Measurements from ENCODE around the gene UNKL.

UNKL gene

DNA sequence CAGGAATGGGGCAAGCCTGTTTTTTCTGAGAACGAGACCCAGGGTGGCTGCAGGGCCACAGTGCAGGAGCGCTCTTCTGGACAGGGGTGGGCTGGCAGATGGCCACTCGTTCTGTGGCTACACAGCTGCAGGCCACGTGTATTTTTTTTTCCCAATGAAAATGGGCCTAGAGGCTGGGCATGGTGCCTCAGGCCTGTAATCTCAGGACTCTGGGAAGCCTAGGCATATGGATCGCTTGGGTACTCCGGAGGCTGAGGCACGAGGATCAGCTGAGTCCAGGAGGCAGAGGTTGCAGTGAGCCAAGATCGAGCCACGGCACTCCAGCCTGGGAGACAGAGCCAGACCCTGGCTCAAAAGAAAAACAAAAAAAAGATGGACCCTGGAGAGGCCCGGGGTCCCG is 6.8 kb downstream of the UNKL start:
- DNase-seq: peak in 5 of 51 donors; percentile 18 to 39 (median 21)

DNA sequence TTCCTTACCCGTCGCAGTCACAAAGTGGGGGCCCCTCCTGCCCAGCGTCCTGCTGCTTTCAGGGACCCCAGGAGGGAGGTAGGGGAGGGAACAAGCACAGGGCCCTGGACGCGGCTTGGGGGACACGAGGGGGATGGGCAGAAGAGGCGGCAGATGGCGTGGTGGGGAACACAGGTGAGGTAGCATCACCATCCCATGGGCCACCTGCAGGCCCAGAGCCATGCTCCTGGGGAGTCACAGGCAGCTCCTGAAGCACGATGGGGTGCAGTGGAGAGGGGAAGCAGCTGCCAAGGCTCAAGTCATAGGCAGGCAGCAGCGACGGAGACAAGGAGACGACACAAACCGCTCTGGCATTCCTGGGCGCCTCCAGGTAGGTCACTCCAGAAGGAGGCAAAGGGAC is 10.8 kb downstream of the UNKL start:
- DNase-seq: no peak

DNA sequence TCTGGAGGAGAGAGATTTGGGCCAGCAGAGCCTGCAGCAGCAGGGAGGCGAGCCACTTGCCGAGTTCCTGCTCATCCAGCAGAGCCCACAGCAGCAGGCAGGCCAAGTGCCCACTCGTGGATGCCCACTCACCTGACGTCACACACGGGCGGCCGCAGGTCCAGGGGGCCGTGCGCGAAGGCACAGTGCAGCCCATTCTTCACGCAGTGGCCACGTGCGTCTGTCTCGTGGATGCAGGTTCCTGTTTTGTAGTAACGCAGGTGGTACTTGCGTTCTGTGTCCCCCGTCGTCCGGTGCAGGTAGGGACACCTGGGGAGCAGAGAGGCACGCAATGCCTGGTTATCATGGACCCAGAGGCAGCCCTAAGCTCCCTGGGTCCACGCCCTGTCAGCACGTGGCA is 11.5 kb downstream of the UNKL start:
- DNase-seq: no peak

DNA sequence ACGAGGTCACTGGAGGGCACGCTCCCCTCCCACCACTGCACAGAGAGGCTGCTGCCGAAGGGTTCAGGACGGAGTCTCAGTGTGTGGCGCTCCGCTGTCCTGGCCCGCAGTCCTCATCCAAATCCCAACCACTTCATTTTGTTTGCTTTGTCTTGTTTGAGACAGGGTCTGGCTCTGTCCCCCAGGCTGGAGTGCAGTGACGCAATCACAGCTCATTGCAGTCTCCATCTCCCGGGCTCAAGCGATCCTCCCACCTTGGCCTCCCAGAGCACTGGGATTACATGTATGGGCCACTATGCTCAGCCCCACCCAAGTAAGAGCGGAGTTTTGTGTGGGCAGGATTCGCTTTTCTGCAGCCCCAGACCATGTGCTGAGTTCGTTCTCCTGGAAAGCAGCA is 12.7 kb downstream of the UNKL start:
- DNase-seq: no peak

DNA sequence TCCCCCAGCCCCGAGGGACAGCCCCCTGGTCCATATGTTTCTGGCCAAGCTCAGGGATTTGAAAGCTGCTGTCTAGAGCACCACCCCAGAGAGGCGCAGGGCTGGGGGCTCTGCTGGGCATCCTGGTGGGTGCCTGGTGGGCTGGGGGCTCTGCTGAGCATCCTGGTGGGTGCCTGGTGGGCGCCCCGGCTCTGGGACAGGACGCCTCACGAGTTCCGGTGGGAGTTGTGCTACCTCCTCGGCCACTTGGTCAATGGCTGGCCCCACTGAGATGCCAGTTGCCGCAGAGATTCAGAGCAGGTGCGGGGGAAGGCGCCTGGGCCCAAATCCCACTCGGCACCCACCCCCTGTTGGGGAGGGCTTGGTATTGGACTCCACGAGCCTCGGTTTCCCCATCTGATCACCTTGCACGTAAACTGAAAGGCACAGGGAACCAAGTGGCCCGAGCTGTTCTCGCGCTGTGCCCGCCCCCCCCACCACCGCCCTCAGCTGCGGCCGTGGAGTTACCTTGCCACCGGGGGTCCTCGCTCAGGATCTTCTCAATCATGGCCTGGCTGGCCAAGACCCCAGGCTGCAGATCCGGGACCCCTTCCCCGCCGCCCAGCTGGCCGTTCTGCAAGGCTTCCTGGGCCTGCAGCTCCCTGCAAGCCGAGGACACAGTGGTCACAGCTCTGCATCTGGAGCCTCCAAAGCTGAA is 13.3 kb downstream of the UNKL start:
- no peak for DNase-seq

DNA sequence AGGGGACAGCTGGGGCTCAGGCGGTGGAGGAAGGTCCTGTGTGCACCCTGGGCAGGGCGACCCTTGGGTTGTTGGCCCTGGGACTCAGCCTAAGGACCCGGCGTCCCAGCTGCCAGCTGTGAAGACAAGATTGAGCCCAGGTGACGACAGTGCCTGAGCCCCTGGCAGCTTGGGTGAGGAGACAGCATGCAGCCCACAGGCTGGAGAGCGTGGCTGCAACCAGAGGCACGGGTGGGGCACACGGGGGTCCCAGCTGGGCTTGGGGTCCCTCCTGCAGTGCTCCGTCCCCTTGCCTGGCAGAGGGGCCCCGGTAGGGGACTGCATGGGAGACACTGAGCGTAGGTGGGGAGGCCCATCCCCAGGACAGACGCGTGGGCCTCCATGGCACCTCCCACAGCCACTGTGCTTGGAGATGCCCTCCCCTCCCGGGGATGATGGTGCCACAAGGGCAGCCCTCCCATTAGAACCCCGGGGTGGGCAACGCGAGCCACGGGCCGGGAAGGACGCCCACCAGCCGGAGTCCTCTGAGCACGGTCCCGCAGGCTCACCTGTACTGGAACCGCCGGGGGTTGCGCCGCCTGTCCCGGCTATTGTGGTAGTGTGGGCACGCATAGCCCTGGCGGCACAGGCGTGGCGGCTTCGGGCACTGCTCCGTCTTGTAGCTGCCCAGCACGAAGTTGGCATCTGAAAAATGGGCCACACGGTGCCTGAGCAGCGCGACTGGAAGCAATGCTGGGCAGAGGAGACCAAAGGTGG is 15.5 kb downstream of the UNKL start:
- no peak for DNase-seq

DNA sequence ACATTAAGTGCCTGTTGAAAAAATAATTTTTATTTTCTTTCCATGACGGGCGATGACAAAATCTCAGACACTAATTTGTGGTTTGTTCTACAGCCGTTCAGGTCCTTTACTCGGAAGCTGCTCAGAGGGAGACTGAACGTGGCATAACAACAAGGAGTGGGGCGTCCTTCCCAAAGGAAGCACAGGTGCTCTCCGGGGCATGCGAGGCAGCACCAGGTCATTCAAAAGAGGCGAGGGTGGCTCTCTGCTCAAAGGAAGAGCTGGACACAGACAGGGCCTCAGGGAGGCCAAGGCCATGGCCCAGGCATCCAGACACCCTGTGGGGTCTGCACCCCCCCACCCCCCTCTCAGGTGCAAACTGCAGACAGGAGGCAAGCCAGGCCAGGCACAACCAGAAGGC is 16.2 kb downstream of the UNKL start:
- no peak for DNase-seq

DNA sequence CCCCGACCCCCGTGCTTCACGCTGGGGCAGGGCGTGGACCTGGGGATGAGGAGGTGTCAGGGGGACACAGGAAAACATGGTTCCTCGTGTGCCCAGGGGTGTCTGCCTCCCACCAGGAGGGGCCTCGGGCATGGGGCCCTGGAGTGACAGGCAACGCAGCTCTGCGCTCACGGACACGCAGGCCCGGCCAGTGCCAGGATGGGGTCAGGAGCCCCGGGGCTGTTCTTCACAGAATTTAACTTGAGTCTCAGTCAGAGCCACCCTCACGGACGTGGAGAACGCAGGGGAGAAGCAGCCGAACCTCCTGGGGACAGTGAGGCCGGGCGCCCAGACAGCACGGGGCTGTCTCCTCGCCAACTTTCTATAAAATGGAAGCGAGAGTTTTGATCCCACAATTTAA is 16.7 kb downstream of the UNKL start:
- no peak for DNase-seq

DNA sequence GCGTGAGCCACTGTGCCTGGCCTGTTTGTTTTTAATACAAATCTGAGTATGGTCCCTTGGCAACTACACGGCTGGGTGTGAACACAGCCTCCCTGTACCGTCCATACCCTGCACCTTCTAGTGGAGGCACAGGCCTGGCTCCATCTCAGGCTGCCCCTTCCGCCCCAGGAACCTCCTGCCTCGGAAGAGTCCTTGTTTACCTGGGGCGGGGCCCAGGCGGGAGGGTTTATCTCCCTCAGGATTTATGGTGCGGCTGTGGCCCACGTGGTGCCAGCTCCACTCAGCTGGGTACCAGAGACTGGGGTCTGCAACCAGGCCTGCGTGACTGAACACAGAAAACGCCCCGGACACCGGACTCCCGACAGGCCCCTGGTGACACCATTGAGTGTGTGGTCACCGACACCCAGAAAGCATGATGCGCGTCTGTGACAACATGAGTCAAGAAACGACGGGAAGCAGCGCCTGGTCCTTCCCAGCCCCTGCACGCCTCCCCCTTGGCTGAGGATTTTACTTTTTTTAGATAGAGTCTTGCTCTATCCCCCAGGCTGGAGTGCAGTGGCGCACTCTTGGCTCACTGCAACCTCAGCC is 19.0 kb downstream of the UNKL start:
- no peak for DNase-seq

DNA sequence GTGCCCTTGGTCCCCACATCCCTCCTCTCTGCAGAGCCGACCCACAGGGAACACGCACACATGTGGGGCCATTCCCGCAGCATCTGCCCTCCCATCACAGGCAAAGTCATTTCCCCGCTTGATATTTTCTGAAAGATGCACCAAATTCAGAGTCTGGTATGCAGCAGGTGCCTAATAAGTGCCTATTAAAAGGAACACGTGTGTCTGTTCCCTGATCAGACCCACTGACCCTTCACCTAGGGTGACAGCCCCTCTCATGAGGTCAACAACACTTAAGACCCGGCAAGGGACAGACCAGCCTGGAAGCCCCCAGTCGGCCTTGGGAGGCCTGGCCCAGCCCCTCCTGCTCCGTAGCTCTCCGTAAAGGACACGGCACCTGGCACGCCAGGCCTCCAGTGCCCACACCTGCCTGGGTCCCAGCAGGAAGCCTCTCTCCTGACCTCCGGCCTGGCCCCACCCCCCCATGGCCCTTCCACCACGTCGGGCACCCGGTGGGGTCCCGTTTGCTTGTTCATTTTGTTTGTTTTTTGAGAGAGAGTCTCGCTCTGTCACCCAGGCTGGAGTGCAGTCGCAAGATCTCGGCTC is 20.0 kb downstream of the UNKL start:
- no peak for DNase-seq

DNA sequence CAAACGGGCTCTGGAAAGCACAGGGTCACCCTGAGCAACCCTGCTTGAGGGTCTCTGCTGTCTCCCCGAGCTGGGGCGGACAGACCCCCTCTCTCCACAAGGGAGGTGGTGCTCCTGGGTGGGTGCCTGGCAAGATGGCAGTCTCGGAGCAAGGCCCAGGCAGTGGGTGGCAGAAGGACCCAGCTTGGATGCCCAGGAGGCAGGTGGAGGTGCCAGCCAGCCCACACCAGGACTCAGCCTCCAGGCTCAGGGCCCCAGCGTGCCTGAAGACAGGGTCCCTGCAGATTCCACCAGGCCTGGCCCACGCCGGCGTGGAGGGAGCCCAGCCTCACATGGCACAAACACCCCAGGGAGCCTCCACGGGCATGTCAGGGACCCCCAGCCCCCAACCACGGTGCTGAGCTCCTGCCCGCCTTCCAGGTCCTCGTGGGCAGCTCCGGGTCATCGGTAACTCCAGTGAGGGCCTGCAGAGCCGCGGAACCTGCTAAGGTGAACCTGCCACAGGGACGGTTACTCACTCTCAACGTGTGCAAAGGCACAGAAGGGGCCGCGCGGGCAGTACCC is 20.8 kb downstream of the UNKL start:
- no peak for DNase-seq

DNA sequence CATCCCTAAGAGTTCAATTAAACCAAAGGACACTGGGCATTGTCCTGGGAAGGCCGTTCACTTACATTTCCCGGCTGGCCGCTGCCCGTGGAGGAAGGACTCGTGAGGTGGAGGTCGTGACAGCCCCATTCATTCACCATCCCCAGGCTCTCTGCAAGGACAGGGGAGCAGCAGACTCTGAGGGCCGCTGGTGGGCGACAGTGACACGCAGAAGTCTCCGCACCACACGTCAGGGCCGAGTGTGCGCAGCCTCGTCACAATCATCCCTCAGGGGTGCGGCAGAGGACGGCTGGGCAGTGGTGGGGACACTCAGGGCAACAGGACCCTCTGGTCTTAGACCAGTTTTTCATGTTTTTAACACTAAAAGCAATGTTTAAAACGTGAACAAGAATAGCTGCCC is 21.7 kb downstream of the UNKL start:
- no peak for DNase-seq

DNA sequence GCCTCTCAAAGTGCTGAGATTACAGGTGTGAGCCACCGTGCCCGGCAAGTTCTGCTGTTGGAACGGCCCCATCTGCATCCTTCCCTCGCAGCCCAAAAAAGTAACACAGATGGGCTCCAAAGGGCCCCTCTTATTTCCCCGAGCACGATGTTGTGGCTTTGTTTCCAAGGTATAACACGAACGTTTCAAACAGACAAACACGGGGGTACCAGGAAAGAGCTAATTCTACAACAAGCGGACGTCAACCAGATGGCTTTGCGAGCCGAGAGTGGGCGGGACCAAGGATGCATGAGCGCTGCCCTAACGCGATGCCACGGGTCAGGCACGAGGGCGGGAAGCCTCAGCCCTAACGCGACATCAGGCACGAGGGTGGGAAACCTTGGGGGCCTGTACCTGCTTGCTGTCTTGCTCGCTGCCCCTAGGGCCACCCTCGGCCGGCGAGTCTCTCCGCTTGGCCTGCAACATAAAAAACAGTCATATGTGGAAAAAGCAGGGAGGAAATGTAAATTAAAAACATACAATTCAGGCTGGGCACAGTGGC is 24.2 kb downstream of the UNKL start:
- DNase-seq: no peak

DNA sequence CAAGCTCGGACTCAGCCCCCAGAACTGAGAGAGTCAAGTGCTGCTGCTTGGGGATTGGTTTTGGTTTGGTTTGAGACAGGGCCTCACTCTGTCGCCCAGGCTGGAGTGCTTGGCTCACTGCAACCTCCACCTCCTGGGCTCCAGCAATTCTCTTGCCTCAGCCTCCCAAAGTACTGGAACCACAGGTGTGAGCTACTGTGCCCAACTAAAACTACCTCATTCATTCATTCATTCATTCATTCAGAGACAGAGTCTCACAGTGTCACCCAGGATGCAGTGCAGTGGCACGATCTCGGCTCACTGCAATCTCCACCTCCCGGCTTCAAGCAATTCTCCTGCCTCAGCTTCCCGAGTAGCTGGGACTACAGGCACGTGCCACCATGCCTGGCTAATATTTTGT is 24.7 kb downstream of the UNKL start:
- DNase-seq: no peak

DNA sequence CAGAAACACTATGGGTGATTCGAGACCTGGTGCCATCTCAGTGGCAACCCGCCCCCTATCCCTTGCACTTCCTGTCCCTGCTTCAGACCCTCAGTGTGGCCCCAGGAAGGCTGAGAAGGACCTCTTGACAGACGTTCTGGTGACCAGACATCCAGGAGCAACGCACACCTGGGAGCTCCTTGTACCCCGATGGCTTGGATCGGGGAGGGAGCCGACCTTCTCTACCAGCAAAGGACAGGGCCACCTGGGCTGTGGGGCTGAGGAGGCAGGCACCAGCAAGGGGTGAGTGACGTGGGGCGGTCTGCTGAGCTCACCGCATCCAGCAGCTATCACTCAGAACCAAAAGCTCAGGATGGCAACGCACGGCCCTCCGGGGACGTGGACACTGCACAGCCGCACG is 27.2 kb downstream of the UNKL start:
- no peak for DNase-seq

DNA sequence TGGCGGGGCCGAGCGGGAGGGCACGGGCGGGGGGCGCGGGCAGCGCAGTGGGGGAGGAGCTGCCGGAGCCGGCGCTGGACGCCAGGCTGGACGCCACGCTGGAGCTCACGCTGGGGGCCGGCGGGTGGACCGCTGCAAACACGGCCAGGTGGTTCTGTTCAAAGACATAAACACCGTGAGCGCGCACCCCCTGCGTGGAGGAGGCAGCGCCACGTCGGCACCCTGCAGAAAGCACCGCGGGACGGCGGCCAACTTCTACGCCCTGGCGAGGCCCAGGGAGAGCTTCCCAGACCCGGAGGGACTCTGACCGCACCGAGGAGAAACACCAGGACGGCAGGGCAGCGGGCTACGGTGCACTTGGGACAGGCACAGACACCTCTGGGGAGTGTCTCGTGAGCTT is 29.3 kb downstream of the UNKL start:
- no peak for DNase-seq

DNA sequence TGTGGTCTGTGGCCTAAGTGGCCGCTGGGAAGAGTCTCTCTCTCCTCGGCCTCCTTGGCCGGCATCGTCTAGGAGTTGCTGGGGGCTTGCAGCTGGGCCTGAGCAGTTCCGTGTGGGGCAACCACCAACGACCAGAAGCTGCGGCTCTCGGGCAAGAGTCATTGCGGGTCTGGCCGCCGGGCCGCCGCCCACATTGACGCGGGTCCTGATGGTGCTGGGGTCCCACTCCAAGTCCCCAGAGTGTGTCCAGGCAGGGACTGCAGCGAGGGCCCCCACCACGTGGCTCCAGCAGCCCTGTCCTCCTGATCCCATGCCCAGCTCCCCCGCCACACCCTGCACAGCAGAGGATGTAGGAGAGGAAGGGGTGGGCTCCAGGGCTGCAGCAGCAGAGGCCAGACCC is 30.9 kb downstream of the UNKL start:
- no peak for DNase-seq

DNA sequence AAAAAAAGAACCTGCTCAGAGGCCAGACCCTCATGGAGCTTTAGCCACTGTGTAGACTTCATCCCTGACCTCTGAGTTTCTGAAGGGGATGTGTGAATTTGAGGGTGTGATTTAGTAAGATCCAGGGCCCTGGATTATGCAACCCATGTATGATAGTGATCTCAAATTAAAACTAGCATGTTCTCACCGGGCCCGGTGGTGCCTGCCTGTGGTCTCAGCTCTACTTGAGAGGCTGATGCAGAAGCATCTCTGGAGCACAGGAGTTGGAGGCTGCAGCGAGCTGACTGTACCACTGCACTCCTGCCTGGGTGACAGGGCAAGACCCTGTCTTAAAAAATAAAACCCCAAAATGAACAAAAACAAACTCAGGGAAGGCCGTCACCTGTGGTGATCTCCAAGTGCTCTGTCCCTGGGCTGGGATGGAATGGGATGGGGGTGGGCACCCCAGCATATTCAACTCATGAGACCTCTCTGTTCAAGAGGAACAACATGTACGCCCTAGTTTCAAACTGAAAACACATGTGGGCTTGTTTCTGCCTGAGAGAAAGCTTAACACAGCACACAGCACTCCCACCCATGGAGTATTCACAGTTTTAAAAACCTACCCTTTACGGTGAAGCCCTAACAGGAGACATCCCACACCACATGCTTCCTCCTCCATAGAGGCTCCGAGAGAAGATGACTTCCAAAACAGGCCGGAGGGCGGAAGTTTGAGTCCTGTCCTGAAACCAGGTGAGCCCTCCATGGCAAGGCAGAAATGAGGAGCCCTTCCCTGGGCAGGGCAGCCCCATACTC is 32.7 kb downstream of the UNKL start:
- DNase-seq: peak in 1 of 51 donors; percentile 17

DNA sequence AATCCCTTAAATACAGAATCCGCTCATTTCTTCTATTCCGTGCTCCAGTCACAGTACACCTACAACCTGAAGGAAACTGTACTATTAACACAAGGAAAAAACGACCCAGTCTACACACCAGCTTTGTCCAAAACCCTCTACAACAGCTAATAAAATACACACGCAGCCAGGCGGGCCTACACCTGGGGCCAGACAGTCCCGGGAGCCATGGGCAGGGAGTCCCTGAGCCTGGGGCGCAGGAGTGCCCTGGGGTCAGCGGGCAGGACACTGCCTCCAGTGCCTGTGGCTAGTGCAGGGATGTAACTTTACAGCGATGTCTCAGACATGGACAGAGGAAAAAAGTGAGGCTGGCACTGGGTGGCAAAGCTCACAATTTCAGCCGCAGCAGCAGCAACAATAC is 34.3 kb downstream of the UNKL start:
- DNase-seq: no peak

DNA sequence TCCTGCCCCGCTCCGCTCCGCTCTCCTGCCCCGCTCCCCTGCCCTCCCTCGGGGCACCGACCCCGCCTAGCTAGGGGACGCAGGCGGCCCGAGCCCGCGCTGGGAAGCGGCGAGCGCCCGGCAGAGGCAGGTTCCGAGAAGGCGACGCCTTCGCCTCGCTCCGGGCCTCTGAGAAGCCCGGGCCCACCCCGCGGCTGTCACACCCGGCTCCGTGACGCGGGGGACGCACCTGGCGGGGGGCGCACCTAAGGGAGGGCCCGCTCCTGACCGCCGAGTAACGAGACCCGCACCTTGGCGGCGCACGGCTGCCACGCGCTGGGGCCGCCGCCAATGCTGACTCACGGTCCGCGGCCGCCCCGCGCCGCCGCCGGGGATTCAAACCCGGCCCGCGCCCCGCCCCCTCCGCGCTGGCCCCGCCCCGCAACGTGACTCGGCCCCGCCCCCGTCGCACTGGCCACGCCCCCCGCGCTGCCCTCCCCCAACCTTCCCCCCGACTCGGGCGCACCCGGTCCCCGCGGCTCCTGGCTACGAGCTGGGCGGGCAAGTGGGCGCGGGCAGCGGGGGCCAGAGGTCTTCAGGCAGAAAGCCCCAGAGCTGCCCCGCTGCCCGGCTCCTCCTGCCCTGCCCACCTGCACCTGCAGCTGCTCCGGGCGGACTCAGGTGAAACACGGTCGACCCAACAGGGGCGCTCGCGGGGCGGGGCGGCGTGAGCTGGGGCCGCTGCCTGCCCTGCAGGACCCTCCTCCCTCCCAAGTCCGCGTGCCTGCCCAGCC is 35.0 kb downstream of the UNKL start:
- peak in 25 of 51 donors; percentile 1 to 59 (median 23) for DNase-seq
